Raji (cell line): ENCODE measurements around the gene ACSS2.

ENCODE experiments used
- POLR2A ChIP-seq: IDR thresholded peaks from 2 replicates; pipeline ENCODE4 v1.6.1; 2011; ENCODE audit warnings: low read depth, low read length, control low read depth; ENCODE audit not compliant: insufficient read depth

ACSS2 gene

DNA sequence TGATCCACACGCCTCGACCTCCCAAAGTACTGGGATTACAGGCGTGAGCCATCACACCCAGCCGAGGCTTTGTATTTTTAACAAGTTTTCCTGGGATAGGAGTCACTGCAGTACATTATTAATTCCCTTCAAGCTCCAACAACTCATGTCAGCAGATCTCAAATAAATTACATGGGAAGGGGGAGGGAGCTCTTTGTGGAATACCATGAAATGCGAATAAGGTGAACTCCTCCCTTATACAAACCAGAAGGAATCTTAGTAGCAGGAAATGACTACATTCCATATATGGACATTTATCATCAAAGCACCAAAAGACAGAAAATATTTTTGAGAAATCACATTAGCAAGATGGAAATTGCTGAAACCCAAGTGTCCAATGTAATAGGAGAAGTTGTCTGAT is 76.3 kb downstream of the ACSS2 start:
- no peak for TF ChIP-seq POLR2A

DNA sequence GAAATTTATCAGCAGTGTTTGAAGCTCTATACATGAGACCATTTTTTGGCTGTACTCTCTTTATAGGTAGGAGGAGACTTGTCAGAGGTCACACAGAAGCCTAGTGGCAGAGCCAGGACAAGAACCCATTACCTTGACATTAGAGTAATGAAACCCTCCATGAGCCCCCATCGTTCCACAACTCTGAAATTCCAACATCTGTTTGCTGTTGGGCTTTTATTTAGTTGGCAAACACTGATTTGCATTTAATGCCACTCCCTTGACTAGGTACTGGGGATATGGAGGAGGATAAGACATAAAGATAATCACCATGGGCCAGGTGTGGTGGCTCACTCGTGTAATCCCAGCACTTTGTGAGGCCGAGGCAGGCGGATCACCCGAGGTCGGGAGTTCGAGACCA is 77.5 kb downstream of the ACSS2 start:
- no peak for TF ChIP-seq POLR2A

GRCh38 chr20:34954904-34955230 is 78.5 kb downstream of the ACSS2 start:
- TF ChIP-seq POLR2A: no peak

DNA sequence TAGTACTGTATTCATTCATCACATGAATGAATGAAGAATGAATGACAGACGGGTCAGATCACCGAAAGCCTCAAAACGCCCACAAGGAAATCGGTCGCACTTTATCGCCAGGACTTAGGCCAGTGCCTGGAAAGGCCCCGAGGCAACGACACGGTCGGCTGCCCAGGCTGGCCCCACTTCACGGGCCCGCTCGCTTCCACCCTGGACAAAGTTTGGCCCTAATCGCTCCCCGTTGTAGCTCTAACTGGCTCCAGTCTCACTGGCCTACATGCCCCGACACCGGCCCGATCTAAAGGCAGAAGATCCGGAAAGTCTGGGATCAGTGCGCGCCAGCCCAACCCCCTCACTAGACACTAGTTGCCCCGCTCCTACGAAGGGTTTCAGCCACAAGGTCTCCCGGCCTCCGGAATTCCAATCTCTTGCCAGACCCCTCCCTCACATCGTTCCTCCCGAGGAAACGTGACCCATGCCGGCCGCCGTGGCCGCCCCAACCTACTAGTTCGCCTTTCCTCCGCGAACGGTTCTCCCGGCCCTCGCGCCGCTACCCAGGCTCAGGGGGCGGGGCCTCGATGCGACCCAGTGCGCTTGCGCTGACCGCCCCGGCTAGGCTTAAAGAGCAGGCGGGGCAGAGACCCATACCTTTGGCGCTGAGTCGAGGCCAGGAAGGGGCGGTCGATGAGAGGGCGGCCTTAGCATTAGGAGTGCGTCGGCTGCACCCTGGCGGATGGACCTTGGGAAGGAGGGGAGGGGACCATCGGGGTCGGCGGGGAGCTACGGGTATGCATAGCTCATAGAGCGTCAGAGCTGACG is 79.0 kb downstream of the ACSS2 start, which contains the start of the genes GSS and MYH7B:
TSS of gene GSS (minus strand) at position 576 of the 810 bp plus-strand sequence. CDS start 3,954 bp downstream, outside the sequence.
TSS of gene MYH7B (plus strand) at position 638 of the 810 bp plus-strand sequence. CDS start 22,138 bp downstream, outside the sequence.
- peak; percentile 88 for TF ChIP-seq POLR2A

DNA sequence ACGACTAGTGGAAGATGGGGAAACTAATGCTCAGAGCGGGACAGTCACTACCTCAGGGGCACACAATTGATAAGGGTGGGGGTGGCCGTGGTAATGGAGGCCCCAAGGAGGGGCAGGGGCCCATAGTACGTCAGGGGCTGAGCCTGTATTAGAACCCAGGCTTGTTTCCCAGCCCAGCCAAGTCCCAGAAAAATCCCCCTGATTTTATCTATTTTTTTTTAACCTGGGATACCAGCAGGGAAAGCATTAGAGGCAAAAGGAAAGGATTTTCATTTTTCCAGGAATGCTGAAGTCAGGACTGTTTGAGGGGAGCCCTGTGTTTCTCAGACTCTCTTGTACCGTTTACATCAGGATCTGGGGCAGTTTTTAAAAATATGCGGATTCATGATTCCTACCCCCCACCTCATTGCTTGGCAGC is 79.6 kb downstream of the ACSS2 start:
- no peak for TF ChIP-seq POLR2A

DNA sequence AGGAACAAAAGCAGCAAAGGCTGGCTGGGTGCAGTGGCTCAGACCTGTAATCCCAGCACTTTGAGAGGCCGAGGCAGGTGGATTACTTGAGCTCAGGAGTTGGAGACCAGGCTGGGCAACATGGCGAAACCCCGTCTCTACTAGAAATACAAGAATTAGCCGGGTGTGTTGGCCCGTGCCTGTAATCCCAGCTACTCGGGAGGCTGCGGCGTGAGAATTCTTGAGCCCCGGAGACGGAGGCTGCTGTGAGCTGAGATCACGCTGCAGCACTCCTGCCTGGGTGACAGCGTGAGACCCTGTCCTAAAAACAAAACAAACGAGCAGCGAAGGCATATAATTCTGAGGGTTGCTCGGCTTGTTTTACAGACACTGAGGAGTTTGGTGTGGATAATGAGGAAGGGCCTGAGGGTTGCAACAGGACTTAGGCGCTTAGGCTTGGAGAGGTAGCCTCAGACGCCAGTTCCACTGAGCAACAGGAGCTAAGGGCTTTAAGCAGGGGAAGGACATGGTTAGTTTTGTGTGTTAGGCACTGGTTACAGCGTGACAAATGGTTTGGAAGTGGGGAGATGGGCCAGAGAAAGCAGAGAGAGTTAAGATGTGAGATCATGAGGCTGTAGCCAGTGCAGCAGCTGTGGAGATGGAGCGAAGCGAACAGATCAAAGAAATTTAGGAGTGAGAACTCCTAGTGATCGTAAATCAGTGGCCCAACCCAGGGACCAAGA is 80.5 kb downstream of the ACSS2 start:
- no peak for TF ChIP-seq POLR2A

GRCh38 chr20:34964486-34964885 is 88.1 kb downstream of the ACSS2 start:
- no peak for TF ChIP-seq POLR2A

DNA sequence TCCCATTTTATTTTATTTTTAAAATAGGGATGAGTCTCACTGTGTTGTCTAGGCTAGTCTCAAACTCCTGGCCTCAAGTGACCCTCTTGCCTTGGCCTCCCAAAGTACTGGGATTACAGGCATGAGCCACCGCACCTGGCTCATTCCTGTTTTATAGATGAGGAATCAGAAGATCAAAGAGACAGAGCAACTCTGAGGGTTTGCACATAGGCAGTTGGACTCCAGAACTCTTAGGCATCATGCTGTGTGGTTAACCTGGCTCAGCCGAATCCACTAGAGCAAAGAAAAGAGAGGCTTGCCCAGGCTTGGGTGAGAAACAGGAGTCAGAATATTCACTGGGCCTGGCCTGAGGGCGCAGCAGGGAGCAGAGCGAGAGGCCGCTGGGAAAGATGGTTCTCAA is 88.6 kb downstream of the ACSS2 start:
- TF ChIP-seq POLR2A: no peak

DNA sequence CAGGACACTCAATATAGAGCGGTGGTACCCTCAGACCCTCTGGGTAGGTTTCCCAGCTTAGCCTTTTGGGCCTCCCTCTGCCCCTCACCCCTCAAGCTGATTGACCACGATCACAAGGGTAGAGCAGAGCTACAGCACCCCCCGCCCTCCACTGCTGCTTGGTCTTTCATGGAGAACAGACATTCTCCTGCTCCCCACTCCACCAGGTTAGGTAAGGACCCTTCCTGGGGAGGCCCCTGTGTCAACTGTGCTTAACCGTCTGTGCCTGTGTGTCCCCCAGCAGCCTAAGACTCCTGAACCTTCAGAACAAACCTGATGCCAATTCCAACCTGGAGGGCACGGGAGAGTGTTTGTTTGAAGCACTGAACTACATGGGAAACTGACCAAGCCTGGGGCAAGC is 91.0 kb downstream of the ACSS2 start:
- no peak for TF ChIP-seq POLR2A

DNA sequence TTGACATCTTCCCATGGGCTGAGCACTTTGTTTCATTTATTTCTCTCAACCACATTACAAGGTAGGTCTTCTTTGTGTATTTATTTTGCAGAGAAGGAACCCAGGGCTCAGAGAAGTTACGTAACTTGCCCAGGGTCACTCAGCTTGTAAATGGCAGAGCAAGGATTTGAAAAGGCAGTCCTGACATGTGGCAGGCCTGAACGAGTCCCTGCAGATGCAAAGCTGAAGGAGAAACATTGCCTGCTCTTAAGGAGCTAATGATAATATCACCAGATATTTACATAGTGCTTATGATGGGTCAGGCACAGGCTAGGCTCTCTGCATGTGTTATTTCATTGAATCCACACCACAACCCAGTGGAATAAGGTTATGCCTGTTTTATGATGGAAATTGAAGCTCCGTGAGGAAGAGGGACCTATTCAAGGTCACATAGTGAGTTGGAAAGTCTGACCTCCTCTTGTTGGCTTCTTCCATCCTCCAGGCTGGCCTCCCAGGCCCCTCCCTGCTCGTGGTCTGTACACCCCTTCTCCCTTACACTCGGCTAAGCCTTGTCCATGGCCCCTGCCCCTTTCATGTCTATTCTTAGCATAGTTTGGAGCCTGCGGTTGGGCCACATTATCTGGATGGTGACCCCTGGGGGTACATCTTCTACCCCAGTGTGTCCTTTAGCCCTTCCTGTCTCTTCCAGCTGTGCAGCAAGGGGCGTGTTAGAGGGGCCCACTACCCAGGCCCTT is 91.8 kb downstream of the ACSS2 start:
- no peak for TF ChIP-seq POLR2A

DNA sequence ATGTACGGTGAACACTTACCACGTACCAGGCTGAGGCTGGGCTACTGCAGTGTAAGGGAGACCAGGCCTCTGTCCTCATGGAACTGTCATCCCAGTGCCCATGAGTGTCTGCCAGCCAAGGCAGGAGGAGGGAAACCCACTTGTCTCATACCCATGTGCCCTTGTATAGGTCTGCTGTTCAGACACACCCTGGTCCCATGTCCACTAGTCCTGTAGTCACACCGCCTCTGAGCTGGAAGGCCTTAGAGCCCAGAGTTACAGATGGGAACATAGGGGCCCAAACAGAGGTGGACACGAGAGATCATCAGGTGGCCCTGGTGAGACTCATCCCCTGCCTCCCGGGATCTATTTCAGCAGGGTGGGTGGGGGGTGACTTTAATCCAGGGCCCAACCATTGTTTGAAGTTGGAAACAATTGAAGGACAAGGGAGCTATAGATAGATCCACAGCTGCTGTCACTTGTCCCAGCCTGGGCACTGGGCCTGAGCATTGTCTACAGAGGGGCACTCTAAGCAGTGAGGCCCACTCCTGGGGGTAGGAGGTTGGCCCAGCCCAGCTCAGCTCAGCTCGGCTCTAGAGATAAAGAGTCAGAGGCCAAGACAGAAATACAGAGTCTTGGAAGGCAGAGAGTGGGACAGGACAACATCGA is 93.9 kb downstream of the ACSS2 start:
- no peak for TF ChIP-seq POLR2A

DNA sequence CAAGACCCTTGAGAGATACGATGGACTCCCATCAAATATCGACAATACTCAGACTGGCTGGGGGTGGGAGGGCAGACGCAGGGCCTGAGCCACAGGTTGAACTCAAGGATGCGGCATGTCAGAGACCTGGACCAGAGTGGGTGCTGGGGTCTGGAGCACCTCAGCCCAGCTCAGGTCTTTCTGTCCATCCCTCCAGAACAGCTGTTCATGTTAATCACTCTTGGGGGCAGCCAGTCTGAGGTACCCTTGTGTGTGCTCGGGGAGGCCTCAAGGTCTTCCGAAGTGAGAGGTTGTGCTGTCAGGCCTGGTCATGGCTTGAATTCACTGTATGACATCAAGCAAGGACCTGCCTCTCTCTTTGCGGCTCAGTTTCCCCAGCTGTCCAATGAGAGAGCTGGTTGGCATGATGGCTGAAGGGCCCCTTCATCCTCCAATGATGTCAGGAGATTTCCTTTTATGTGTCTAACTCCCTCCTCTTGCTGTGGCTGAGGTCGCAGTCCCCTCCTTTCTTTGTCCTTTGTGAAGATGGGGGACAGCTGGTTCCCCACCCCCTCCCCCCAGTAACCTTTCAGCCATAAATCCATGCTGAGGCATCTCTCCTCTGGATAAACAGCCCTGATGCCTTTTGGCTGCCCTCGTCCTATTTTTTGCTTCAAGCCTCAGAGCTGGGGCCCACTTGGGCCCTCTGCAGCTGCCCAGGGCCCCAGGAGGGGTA is 94.6 kb downstream of the ACSS2 start:
- no peak for TF ChIP-seq POLR2A

GRCh38 chr20:34971561-34972235 is 95.3 kb downstream of the ACSS2 start:
- TF ChIP-seq POLR2A: no peak

- no peak for TF ChIP-seq POLR2A
Observed at GRCh38 chr20:34974246-34974645, 97.8 kb downstream of the ACSS2 start.

DNA sequence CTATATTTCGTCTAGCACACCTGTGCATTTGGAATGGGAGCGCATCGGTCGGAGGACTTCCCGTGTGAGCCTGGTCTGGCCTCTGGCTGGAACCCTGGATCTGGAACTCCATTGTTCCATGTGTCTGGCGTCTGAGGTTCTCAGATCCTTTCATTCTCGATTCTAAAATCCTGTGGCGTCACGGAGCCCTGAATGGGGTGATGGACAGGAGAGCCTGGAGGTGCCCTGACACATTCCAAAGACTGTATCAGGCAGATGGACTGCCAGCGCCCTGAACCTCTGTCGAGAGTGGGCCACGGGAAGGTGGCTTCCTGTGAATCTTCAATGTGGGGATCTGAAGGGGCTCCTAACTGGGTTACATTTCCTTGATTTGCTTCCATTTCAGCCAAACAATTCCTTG is 99.9 kb downstream of the ACSS2 start:
- no peak for TF ChIP-seq POLR2A
